ENCODE data around the gene TMEM267.
"Not testable (repeated sequence)": the region's sequence is repeated elsewhere in the genome, so short reads cannot be mapped to it uniquely, and the experiment has no call there.

Gene TMEM267, protein sequence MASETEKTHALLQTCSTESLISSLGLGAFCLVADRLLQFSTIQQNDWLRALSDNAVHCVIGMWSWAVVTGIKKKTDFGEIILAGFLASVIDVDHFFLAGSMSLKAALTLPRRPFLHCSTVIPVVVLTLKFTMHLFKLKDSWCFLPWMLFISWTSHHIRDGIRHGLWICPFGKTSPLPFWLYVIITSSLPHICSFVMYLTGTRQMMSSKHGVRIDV

DNA sequence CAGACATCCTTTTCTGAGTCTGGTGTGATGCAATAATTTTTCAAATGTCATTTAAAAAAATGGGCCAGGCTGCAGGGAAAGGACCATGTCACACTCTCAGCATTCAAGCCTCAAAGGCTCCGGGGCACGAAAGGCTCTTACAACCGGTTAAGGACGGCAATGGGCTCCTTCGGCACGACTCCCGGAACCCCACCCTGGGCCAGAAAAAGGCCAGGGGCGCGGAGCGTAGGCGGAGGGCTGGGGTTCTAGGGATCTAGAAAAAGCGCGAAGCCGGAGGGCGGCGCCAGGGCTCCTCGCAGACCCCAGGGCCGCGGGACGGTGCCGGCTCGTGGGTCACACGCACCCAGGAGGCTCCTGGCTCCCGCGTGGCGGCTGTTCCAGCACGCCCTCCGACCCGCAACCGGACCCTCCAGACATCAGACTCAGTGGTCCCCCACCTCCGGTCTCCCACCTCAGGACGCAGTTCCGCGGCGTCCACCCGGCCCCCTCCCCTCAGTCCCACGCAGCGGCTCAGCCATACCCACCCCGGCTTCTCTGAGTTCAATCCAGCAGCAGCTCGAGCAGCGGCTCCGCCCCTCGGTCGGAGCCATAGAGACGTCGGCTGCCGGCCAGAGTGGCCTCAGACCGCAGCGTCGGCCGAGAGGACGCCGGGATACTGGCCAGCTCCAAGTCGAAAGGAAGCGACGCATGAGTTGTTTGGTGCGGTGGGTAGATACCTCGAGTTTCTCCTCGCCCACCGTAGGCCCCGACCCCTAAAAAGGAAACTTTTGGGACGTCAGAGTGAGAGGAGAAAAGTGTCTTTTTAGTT is at the start of gene TMEM267:
TSS of gene TMEM267 (minus strand) at position 568 of the 808 bp plus-strand sequence. CDS start 29,896 bp downstream, outside the sequence.
- peak; percentile 95 to 98 (median 96) for DNase-seq

DNA sequence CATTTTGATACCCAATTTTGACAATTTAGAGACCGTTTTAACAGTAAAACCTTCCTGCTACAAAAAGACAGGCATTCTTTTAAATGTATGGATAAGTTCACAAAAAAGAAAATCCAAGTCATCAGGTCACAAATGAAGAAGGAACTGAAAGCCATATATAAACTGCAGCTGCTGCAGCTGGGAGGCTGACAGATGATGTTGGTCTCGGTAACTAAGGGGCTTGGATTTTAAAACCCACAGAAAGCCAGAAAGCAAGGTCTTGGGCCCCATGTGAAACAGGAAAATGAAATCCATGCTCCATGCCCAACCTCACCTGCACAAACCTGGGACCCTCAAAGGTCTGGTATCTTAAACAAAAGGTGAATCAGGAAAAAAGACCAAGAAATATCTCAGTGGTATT is 47.0 kb upstream of the TMEM267 start:
- DNase-seq = no peak

DNA sequence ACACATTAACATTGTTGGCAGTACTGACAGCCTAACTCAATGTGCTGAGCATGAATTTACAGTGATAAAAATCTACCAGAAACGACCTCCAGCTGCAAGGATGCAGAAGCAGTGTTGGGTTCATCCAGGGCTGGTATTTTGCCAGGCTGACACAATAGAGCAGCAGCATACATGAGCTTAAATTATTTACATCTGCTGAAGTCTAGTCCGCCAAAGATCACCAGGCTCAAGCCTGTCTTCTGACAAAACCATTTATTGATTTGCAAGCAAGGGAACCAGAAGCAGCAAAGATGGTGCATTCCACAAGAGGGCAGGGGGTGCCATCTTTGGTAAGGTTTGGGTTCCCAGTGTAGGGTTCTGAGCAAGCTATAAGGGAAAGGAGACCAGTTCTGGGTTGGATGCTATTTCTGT is 40.0 kb upstream of the TMEM267 start:
- no peak for DNase-seq

DNA sequence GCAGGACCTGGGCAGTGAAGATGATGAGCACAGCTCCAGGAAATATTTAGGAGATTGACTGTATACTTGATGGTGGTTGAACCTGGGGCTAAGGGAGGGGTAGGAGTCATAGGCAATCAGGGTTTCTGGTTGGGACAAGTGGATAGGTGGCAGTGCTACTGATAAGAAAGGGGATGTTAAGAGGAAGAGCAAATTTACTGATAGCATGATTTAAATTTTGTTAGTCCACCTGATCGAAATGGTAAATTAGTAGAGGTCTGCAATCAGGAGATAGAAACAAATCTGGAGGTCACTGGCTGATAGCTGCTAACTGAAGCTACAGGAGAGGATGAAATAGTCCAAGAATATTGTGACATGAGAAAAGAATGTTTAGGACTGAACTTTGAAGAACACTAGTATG is 37.0 kb upstream of the TMEM267 start:
- DNase-seq = no peak

DNA sequence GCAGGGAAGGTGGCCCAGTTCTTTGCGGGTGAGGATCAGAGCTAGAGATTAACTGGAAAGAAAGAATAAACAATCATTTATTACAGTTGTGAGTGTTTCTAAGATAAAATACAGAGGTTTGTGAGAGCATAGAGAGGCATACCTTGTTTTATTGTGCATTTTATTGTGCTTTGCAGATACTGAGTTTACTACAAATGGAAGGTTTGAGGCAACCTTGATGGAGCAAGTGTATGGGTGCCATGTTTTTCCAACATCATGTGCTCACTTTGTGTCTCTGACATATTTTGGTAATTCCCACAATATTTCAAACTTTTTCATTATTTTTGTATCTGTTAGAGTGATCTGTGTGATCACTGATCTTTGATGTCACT is 32.0 kb upstream of the TMEM267 start:
- DNase-seq = no peak

DNA sequence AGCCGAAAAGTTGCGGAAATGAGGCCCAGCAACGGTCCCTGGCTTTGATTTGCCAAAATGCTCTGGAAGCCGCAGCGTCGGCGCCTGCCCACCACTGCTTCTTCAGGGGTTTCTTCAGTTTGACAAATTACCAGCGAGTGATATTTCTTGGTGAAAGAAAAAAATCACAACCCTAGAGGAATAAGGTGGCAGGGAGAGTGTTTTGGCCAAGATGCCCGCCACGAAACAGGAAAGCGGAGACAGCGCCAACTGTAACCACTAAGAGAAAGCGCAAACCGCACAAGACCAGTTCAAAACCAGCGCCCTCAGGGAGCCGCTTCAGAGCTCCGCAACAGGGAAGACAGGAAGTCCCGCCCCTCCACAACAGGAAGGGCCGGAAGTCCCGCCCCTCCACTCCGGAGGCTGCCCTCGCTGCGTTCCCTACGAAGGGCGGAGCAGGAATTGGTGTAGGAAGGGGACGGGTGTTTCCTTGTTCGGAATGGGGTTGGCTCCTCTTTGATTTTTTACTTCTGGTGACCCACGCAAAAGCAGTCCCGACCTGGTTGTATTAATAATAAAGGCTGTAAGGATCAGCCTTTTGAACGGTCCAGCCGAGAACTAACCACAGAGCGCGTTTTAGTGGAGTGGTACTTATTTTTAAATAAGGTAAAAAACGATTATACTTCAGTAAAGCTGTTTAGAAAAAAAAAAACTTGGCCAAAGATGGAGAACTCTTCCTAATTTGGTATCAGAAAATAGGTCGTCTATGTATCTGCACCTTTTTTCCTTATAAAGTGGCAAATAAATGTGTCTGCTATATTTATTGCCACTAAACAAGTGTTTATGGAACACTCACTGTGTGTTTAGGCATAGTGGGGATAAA is 31.4 kb upstream of the TMEM267 start, which contains the start of gene C5orf34:
TSS of gene C5orf34 (minus strand) at position 333 of the 862 bp plus-strand sequence. CDS start 5,809 bp downstream, outside the sequence.
- peak; percentile 95 to 99 (median 98) for DNase-seq

DNA sequence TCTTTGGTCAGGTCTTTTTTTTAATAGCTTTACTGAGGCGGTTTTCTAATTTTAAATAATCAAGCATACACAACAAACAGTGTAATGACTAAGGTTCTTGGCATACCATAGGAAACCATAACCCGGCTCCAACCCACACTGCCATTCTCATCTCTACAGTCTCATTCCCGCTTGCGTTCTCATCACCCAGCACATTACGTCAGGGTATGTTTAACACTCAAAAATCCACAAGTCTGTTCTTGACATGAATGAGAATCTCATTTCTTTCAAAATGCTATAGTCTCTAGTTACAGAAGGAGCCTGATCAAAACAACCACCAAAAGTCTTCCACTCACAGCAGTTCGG is 30.8 kb upstream of the TMEM267 start:
- peak in 1 of 3 experiments; percentile 77 for DNase-seq

DNA sequence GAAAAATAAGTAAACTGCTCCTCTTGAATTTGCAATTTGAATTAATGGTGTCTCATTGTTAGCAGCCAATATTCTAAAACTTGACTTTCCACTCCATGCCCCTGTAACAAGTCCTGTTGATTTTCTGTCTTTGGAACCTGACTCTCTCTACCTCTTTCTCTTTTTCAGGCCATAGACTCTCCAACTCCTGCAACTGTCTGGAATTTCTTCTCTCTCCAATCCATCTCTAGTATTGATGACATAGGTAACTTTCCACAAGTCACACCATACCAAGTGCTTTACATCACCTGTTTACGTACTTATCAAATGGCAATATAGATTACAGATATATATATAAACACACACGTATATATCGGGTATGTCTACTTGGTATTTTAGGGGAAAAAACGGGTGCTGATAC is 30.4 kb upstream of the TMEM267 start:
- peak in 1 of 3 experiments; percentile 54 for DNase-seq

DNA sequence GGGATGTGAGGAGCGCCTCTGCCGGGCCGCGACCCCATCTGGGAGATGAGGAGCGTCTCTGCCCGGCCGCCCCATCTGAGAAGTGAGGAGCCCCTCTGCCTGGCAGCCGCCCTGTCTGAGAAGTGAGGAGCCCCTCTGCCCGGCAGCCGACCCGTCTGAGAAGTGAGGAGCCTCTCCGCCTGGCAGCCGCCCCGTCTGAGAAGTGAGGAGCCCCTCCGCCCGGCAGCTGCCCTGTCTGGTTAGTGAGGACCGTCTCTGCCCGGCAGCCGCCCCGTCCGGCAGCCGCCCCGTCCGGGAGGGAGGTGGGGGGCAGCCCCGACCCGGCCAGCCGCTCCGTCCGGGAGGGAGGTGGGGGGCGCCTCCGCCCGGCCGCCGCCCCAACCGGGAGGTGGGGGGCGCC is 27.4 kb upstream of the TMEM267 start:
- DNase-seq = not testable (repeated sequence)

DNA sequence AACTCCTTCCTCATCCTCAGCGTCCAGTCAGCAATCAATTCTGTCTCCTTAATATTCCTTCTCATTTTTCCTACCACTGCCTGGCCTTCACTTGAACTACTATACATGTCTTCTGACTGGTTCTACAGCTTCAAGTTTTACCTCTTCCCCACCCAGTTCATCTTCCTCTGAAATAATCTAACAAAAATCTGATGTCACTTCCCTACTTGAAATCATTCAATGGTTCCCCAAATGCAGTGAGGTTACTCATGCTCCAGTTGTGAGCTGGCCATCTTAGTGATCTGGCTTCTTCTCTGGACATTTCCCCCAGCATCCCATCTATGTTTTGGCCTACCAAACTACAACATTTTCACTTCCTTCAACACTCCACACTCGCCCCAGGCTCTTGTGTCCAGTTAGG is 14.9 kb upstream of the TMEM267 start:
- DNase-seq = no peak

DNA sequence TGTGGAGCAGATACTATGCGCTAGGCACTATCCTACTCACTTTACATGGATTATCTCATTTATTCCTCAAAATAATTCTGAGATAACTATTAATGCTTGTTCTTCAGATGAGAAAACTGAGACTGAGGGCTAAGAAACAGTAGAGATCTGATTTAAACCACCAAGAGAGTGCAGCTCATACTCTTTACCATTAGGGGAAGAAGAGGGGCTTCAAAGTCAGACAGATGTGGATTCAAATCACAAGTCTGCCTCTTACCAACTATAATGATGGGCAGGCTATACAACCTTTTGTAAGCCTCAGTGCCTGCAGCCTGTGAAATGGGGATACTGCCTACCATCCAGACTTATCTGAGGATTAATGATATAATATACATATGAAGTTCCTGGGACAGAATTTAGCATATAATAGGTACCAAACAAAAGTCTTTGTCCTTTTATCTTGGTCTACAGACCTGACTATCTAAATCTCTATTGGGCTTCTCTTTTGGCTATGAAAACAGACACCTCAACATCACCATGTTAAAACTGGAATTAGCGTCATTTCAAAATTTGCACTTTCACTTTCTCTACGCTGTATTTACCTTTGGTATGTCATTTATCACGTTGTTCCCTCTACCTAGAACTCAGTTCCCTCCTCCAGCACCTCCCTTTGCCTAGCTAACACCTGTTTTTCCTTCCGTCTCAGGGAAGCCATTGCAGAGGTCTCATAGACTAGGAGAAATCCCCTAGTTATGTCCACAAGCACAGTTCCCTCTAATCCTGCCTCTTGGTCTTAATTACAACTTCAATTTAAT is 13.8 kb upstream of the TMEM267 start:
- no peak for DNase-seq

DNA sequence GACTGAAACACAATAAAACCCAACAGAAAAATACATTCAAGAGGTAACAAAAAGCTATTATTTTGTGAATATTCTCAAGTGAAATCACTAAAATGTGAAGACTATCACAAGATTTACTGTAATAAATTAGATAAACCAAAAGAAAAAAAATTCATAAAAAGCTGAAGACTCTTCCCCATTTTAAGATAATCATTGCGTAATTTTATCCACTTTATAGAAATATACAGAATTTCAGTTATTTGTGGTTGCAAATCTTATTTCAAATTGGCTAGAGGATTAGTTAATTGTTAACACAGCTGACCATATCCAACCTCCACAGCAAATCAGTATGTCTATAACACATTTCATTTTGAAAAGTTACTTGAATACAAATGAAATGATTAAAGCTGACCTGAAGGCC is 7.7 kb upstream of the TMEM267 start:
- DNase-seq = no peak

DNA sequence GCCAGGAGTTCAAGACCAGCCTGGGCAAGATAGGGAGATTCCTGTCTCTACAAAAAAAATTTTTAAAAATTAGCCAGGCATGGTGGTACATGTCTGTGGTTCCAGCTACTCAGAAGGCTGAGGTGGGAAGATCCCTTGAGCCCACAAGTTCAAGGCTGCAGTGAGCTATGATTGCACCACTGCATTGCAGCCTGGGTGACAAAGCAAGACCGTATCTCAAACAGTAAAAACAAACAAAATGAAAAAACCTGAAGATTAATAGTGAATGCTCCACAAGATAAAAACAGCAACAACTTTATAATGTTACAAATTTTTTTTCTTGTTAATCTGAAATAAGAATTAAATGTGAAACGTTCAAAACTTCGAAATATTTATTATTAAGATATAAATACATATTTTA is 2.7 kb upstream of the TMEM267 start:
- DNase-seq = no peak

DNA sequence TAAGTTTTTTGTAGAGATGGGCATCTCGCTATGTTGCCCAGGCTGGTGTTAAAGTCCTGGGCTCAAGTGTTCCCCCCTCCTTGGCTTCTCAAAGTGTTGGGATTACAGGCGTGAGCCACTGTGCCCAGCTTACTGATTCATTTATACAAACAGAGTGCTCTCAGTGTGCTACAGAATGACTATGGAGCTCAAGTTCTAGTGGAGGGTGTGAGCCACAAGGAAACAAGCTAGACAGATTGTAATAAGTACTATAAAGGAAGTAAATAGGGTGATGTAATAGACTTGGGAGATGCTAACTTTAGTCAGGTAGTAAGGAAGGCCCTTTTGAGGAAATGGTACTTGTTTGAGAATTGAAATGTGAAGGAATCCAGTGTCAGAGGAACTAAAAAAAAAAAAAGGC is 1.7 kb upstream of the TMEM267 start:
- DNase-seq = no peak

DNA sequence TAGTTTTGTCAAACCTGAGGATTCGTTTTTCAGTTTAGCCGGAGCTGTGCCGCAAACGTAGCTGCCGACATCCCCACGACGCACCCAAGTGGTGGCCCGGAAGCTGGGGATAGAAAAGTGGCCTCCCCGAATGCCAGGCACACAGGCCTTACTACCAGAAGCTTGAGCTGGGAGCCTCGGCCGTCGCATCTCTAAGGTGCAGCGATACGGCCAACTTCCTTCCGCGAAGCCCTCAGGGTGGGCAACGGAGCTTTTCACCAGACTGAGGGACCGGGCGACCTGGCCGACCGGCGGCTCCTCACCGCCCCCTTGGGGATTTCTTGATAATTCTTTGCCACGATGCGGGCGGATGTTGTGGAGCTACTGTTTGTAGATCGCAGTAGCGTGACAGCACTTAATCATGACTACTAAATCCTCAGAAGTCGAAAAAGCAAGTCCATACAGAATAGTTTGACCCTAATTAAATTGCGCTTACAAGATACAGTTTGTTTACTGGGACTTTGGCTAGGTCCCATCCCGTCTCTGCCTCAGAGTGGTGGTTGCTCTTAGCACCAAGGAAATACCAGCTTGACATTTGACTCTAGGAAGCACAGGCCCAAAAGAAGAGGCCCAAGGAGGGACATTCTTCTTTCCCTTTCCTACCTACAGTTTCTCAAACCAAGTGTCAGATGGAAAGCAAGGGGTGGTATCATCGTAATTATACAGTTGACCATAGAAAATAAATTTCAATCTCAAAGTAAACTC is 613 bp upstream of the TMEM267 start:
- peak; percentile 92 to 94 (median 92) for DNase-seq

DNA sequence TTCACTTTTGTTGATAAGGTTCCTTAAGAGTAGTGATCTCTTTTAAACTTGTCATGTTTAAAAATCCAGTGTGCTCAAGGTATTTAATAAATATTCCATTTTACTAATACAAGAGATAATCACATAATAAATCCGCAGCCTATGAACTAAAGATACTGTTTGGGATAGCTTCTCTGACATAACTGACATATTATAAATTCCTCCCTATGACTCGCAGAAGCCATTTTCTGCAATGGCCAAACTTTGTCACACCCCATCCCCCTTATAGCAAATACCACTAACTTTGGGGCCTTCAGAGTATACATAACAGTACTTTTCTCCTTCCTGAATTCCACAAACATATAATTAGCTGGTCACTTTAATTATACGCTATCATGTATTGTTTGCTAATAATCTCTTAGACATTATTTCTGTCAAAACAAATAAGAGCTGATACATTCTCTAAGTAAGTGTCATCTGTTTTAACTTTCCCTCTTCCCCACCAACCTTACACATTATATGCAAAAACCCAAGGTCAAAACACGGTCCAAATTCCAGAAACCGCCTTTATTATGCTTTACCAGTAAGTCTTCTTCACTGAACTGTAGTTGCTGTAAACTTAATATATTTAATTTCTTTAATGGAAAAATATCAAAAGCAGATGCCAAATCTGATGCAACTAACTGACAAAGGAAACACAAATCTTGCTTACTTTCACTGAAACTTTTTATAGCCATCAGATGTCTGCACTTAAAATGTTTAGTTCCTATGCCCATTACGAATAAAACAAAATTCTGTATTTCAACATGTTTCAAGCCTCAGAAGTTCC is 971 bp downstream of the TMEM267 start:
- DNase-seq = peak in 1 of 3 experiments; percentile 59

DNA sequence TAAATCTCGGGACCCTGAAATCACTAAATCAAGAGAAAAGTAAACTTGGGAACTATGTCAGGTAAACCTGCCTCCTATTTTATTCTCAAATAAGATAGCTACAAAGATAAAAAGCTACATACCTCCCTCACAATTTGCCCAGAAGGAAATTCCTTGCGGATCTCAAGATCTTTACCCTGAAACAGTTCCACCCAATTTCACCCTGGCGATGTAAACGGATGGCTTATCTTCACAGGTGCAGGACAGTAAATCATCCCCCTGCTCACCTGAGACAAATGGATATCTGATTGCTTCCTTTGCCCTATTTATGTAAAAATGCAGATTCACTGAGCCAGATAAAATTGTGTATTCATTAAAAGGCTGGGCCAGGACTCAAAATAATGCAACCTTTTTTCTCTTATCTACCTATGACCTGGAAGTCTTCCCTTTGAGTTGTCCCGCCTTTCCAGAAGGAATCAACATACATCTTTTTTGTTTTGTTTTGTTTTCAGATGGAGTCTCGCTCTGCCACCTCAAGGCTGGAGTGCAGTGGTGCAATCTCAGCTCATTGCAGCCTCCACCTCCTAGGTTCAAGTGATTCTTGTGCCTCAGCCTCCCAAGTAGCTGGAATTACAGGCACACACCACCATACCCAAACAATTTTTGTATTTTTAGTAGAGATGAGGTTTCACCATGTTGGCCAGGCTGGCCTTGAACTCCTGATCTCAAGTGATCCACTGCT is 13.8 kb downstream of the TMEM267 start:
- no peak for DNase-seq

DNA sequence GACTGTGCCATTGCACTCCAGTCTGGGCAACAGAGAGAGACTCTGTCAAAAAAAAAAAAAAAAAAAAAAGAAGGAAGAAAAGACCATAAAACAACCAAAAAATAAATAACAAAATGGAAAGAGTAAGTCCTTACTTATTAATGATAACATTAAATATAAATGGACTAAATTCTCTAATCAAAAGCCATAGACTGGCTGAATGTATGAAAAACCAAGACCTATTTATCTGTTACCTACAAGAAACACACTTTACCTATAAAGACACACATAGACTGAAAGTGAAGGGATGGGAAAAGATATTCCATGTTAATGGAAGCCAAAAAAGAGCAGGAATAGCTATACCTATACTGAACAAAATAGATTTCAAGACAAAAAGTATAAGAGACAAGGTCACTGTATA is 16.6 kb downstream of the TMEM267 start:
- DNase-seq = no peak

DNA sequence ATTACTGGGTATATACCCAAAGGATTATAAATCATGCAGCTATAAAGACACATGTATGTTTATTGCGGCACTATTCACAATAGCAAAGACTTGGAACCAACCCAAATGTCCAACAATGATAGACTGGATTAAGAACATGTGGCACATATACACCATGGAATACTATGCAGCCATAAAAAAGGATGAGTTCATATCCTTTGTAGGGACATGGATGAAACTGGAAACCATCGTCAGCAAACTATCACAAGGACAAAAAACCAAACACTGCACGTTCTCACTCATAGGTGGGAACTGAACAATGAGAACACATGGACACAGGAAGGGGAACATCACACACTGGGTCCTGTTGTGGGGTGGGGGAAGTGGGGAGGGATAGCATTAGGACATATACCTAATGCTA is 18.2 kb downstream of the TMEM267 start:
- not testable (repeated sequence) for DNase-seq

DNA sequence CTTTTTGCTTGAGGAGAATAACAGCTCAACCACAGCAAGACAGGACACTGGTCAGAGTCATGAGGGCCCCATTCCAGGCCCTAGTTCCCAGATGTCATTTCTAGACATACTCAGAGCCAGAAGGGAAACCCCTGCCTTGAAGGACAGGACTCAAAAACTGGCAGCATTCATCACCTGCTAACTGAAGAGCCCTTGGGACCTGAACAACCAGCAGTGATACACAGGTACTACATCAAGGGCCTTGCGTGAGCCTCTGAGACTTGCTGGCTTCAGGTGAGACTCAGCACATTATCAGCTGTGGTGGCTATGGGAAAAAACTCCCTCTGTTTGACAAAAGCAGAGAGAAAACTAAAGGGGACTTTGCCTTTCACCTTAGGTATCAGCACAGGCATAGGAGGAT is 22.6 kb downstream of the TMEM267 start:
- DNase-seq = no peak
